ENCODE data around the gene DUOX2. TPM values are rescaled to one million over a fixed set of nuclear protein-coding genes. Genes with fewer than 3 reads are reported as not detected.

The DUOX2 gene
- total and polyA plus RNA-seq, 9 donors: 0.05 to 1.6 (median 0.63) TPM

- TF ChIP-seq, protein P1, sequence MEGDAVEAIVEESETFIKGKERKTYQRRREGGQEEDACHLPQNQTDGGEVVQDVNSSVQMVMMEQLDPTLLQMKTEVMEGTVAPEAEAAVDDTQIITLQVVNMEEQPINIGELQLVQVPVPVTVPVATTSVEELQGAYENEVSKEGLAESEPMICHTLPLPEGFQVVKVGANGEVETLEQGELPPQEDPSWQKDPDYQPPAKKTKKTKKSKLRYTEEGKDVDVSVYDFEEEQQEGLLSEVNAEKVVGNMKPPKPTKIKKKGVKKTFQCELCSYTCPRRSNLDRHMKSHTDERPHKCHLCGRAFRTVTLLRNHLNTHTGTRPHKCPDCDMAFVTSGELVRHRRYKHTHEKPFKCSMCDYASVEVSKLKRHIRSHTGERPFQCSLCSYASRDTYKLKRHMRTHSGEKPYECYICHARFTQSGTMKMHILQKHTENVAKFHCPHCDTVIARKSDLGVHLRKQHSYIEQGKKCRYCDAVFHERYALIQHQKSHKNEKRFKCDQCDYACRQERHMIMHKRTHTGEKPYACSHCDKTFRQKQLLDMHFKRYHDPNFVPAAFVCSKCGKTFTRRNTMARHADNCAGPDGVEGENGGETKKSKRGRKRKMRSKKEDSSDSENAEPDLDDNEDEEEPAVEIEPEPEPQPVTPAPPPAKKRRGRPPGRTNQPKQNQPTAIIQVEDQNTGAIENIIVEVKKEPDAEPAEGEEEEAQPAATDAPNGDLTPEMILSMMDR (IDR thresholded peaks at IDR 0.05): no peak
- TF ChIP-seq POLR2A (IDR thresholded peaks at IDR 0.05) (no peak), EP300 (IDR thresholded peaks at IDR 0.05) (no peak)
- Histone ChIP-seq H3K27ac (no peak overlapping the region), H3K27me3 (no peaks in the 10 kb centered on the region), H3K4me1 (ENCODE audit: insufficient read depth) (no peaks in the 10 kb centered on the region), H3K9me3 (no peaks in the 10 kb centered on the region), H3K36me3 (no peaks in the 10 kb centered on the region), H3K4me3 (no peak overlapping the region)
- no peak for DNase-seq
- 89 to 98% (median 93%) methylated on average over 6 to 7 of the region's 7 CpGs for WGBS, 3 donors
- intact Hi-C loops (cut with DNase I): no loop called here
Measured at GRCh38 chr15:45147606-45148005, 33.6 kb upstream of the DUOX2 start.

- no peak for DNase-seq
- TF ChIP-seq, protein P1 (IDR thresholded peaks at IDR 0.05): no peak
- no peak for TF ChIP-seq POLR2A (IDR thresholded peaks at IDR 0.05)
- TF ChIP-seq EP300 (IDR thresholded peaks at IDR 0.05): no peak
Measured at GRCh38 chr15:45146405-45146804, 32.4 kb upstream of the DUOX2 start.

GRCh38 chr15:45144775-45145174 is 30.8 kb upstream of the DUOX2 start:
- Histone ChIP-seq H3K27me3 (no peaks in the 10 kb centered on the region), H3K36me3 (no peaks in the 10 kb centered on the region), H3K4me1 (ENCODE audit: insufficient read depth) (no peaks in the 10 kb centered on the region), H3K4me3 (no peak overlapping the region), H3K9me3 (no peaks in the 10 kb centered on the region), H3K27ac (no peak overlapping the region)
- WGBS, 3 donors: 26 to 46% (median 39%) methylated on average over 9 of the region's 9 CpGs
- intact Hi-C loops (cut with DNase I): no loop called here
- TF ChIP-seq, protein P1 (IDR thresholded peaks at IDR 0.05): no peak
- TF ChIP-seq EP300 (IDR thresholded peaks at IDR 0.05): no peak
- TF ChIP-seq POLR2A (IDR thresholded peaks at IDR 0.05): no peak
- no peak for DNase-seq

More at GRCh38 chr15:45146405-45146804, 32.4 kb upstream of the DUOX2 start:
- Histone ChIP-seq H3K27ac (no peak overlapping the region), H3K27me3 (no peaks in the 10 kb centered on the region), H3K4me1 (ENCODE audit: insufficient read depth) (no peaks in the 10 kb centered on the region), H3K4me3 (no peak overlapping the region), H3K36me3 (no peaks in the 10 kb centered on the region), H3K9me3 (no peaks in the 10 kb centered on the region)
- intact Hi-C loops (cut with DNase I): no loop called here
- WGBS, 3 donors: 82 to 92% (median 85%) methylated on average over 4 of the region's 4 CpGs

GRCh38 chr15:45143946-45144345 is 30.0 kb upstream of the DUOX2 start:
- Histone ChIP-seq H3K4me3 (no peak overlapping the region), H3K36me3 (no peaks in the 10 kb centered on the region), H3K27ac (no peak overlapping the region), H3K9me3 (no peaks in the 10 kb centered on the region), H3K4me1 (ENCODE audit: insufficient read depth) (no peaks in the 10 kb centered on the region), H3K27me3 (no peaks in the 10 kb centered on the region)
- DNase-seq: no peak
- TF ChIP-seq POLR2A (IDR thresholded peaks at IDR 0.05) (no peak), EP300 (IDR thresholded peaks at IDR 0.05) (no peak)
- TF ChIP-seq, protein P1 (IDR thresholded peaks at IDR 0.05): no peak
- intact Hi-C loops (cut with DNase I): no loop called here
- WGBS, 3 donors: 25 to 58% (median 42%) methylated on average over 11 of the region's 11 CpGs

All from ovary (tissue), 9 donors.